RWPE1 (cell line): Measurements from ENCODE around the gene FAM229B.
"Not testable (repeated sequence)": the region's sequence is repeated elsewhere in the genome, so short reads cannot be mapped to it uniquely, and the experiment has no call there.

Experiments used
- CTCF ChIA-PET: fragments of 350-600 bp; sonication (Branson Sonifier 250); formaldehyde crosslinking; extraction: SDS; loops from one replicate; lab custom pipeline; 2021; lab: Yijun Ruan, JAX
- POLR2A ChIA-PET: fragments of 400-600 bp; formaldehyde crosslinking; extraction: SDS; loops from one replicate; lab custom pipeline; 2020; ENCODE audit warnings: antibody characterized with exemption; ENCODE audit not compliant: low non-redundant PET; lab: Yijun Ruan, JAX
- DNase-seq: peaks from one replicate; pipeline ENCODE4 v3.0.0; 2012; ENCODE audit warnings: low spot score
- H3K27ac ChIP-seq: fragments of 450-650 bp; 2 replicates; pipeline ENCODE4 v1.5.1; 2017
- CTCF ChIP-seq: fragments of 450-650 bp; conservative IDR thresholded peaks from 2 replicates; pipeline ENCODE4 v1.5.1; 2017; ENCODE audit warnings: low read depth, mild to moderate bottlenecking

The FAM229B gene

GRCh38 chr6:112049996-112050395 is 37.4 kb upstream of the FAM229B start:
- no peak for TF ChIP-seq CTCF
- POLR2A ChIA-PET = no interaction called here
- no peak overlapping the region for H3K27ac ChIP-seq
- CTCF ChIA-PET = interaction anchor here (0.5 to 0.7 kb wide), 3 partner anchors 209 to 1567 kb away, joined by 3 to 4 read pairs (median 3); no protein-coding TSS in a partner anchor
- no peak for DNase-seq

GRCh38 chr6:112050429-112050828 is 37.0 kb upstream of the FAM229B start:
- H3K27ac ChIP-seq = no peak overlapping the region
- ChIA-PET CTCF (interaction anchor here (0.6 to 0.7 kb wide), 2 partner anchors 210 to 1567 kb away, joined by 3 read pairs; no protein-coding TSS in a partner anchor), POLR2A (no interaction called here)
- DNase-seq = no peak
- TF ChIP-seq CTCF = no peak

- POLR2A ChIA-PET, DNase-seq, H3K27ac ChIP-seq: not testable (repeated sequence)
- CTCF ChIA-PET = interaction anchor here (0.6 kb wide), 3 partner anchors 233 to 1101 kb away, joined by 3 read pairs; no protein-coding TSS in a partner anchor
These were observed 36.1 kb upstream of the FAM229B start for GRCh38 chr6:112051251-112051740.

- DNase-seq = no peak
- H3K27ac ChIP-seq = no peak within 1 kb of the TSS
- ChIA-PET POLR2A (no interaction called here), CTCF (interaction anchor here (0.6 kb wide), 1 partner anchor 147 kb away, joined by 4 read pairs; no protein-coding TSS in a partner anchor)
- TF ChIP-seq CTCF = no peak
These were observed 33.4 kb upstream of the FAM229B start, which contains the start of gene CCN6 for GRCh38 chr6:112054001-112054400. Gene CCN6 (plus strand): TSS chr6:112054104. CDS start chr6:112054358, 254 bp downstream.

- no peak for DNase-seq
- TF ChIP-seq CTCF = no peak
- no peak overlapping the region for H3K27ac ChIP-seq
- POLR2A ChIA-PET = no interaction called here
- CTCF ChIA-PET = interaction anchor here (0.6 kb wide), 2 partner anchors 13 to 146 kb away, joined by 3 to 4 read pairs; no protein-coding TSS in a partner anchor
These were observed 32.7 kb upstream of the FAM229B start for GRCh38 chr6:112054555-112055190.

GRCh38 chr6:112058243-112059032 is 29.0 kb upstream of the FAM229B start:
- H3K27ac ChIP-seq = no peak overlapping the region
- POLR2A ChIA-PET = no interaction called here
- DNase-seq = no peak
- no peak for TF ChIP-seq CTCF
- CTCF ChIA-PET = no interaction called here
